ENCODE results near the gene GABRR1.

GRCh38 chr6:89264296-89264695 lies 47.1 kb upstream of the GABRR1 start:
- TF ChIP-seq SUZ12 (IDR thresholded peaks at IDR 0.05) (no peak), FOXK2 (IDR thresholded peaks at IDR 0.05) (no peak), FOXA1 (IDR thresholded peaks at IDR 0.05) (no peak), ARNT (IDR thresholded peaks at IDR 0.05) (no peak), CTBP1 (IDR thresholded peaks at IDR 0.05; ENCODE audit: borderline replicate concordance) (no peak), NFRKB (IDR thresholded peaks at IDR 0.05) (no peak), TARDBP (IDR thresholded peaks at IDR 0.05) (no peak), ZNF384 (IDR thresholded peaks at IDR 0.05) (no peak), BHLHE40 (IDR thresholded peaks at IDR 0.05; ENCODE audit: borderline replicate concordance) (no peak)
